ENCODE measurements around the gene MARCHF10. TPM values are rescaled to one million over a fixed set of nuclear protein-coding genes. Genes with fewer than 3 reads are reported as not detected.
"Not testable (repeated sequence)": the region's sequence is repeated elsewhere in the genome, so short reads cannot be mapped to it uniquely, and the experiment has no call there.

Gene MARCHF10
- total RNA-seq, 5 donors from 2014 or later (not counting 1 experiment from before 2014, with no cell fraction given): 0.10 to 0.23 (median 0.13) TPM; not detected in 2

GRCh38 chr17:62703261-62703775 is 104.8 kb downstream of the MARCHF10 start:
- POLR2A ChIA-PET: no interaction called here
- CTCF ChIA-PET: no interaction called here
- H3K27me3 ChIP-seq (replicated peaks in 1 of 2; ENCODE audit: control insufficient read depth in 2 of 2, extremely low read depth in 1 of 2, insufficient read depth in 2 of 2, low read length in 1 of 2): peaks cover 2 to 37% of the 10 kb centered on the region in 2 experiments
- ATAC-seq (replicated peaks in 1 of 4) (peak in 1 of 4 experiments; percentile 14), DNase-seq (no peak)
- H3K4me3 Mint-ChIP-seq: peak overlapping the region; percentile 47 to 58 (median 52)
- peak overlapping the region in 1 of 2 donors; percentile 29 for H3K4me3 ChIP-seq (ENCODE audit: control insufficient read depth in 1 of 2, extremely low read depth in 1 of 2, low read length in 1 of 2)
- peaks cover 0 to 15% of the 10 kb centered on the region in 2 experiments for H3K4me1 ChIP-seq (ENCODE audit: control insufficient read depth in 1 of 2, extremely low read depth in 1 of 2, insufficient read depth in 2 of 2, low read length in 2 of 2)
- H3K27ac ChIP-seq (ENCODE audit: low read length): no peak overlapping the region
- no peaks in the 10 kb centered on the region for H3K36me3 ChIP-seq (ENCODE audit: control insufficient read depth in 2 of 2, extremely low read depth in 1 of 2, insufficient read depth in 1 of 2, low read length in 1 of 2)
- WGBS (ENCODE audit: insufficient coverage): 44% methylated on average over 12 of the region's 16 CpGs
- H3K36me3 Mint-ChIP-seq: no peaks in the 10 kb centered on the region
- peaks cover 0 to 4% (median 3%) of the 10 kb centered on the region in 3 donors for H3K4me1 Mint-ChIP-seq
- H3K9me3 Mint-ChIP-seq: no peaks in the 10 kb centered on the region
- no peak overlapping the region for H3K27ac Mint-ChIP-seq
- peaks cover 0 to 4% of the 10 kb centered on the region in 2 donors for H3K27me3 Mint-ChIP-seq
- no peaks in the 10 kb centered on the region for H3K9me3 ChIP-seq

GRCh38 chr17:62702746-62703260 is 105.3 kb downstream of the MARCHF10 start:
- no peaks in the 10 kb centered on the region for H3K9me3 Mint-ChIP-seq
- POLR2A ChIA-PET: no interaction called here
- H3K36me3 Mint-ChIP-seq: no peaks in the 10 kb centered on the region
- H3K4me1 Mint-ChIP-seq: peaks cover 0 to 4% (median 3%) of the 10 kb centered on the region in 3 donors
- peaks cover 0 to 15% of the 10 kb centered on the region in 2 experiments for H3K4me1 ChIP-seq (ENCODE audit: control insufficient read depth in 1 of 2, extremely low read depth in 1 of 2, insufficient read depth in 2 of 2, low read length in 2 of 2)
- CTCF ChIA-PET: no interaction called here
- no peaks in the 10 kb centered on the region for H3K36me3 ChIP-seq (ENCODE audit: control insufficient read depth in 2 of 2, extremely low read depth in 1 of 2, insufficient read depth in 1 of 2, low read length in 1 of 2)
- peaks cover 2 to 42% of the 10 kb centered on the region in 2 experiments for H3K27me3 ChIP-seq (replicated peaks in 1 of 2; ENCODE audit: control insufficient read depth in 2 of 2, extremely low read depth in 1 of 2, insufficient read depth in 2 of 2, low read length in 1 of 2)
- no peak overlapping the region for H3K27ac ChIP-seq (ENCODE audit: low read length)
- no peak overlapping the region for H3K4me3 ChIP-seq (ENCODE audit: control insufficient read depth in 1 of 2, extremely low read depth in 1 of 2, low read length in 1 of 2)
- H3K27ac Mint-ChIP-seq: no peak overlapping the region
- DNase-seq (no peak), ATAC-seq (replicated peaks in 1 of 4) (no peak)
- H3K27me3 Mint-ChIP-seq: peaks cover 0 to 4% of the 10 kb centered on the region in 2 donors
- peak overlapping the region in 2 of 3 donors; percentile 52 to 58 for H3K4me3 Mint-ChIP-seq
- 78% methylated on average over 3 of the region's 6 CpGs for WGBS (ENCODE audit: insufficient coverage)
- H3K9me3 ChIP-seq: no peaks in the 10 kb centered on the region

DNA sequence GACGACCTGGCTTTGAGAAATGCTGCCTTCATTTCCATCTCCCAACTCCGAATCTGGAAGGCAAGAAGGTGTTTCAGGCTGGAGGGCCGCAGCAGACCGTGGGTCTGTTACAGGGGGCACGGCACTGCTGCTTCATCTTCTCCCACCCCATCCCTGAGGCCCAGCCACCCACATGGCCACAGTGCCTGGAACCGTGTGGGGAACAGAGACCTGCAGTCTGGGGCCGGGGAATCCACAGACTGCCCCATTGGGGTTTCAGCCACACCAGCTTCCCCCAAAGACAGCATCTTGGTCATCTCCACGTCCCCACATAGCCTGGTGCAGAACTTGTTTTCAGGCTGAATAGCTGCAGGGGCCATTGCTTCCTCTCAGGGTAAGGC is 106.4 kb downstream of the MARCHF10 start:
- peaks cover 2 to 44% of the 10 kb centered on the region in 2 experiments for H3K27me3 ChIP-seq (replicated peaks in 1 of 2; ENCODE audit: control insufficient read depth in 2 of 2, extremely low read depth in 1 of 2, insufficient read depth in 2 of 2, low read length in 1 of 2)
- H3K27ac ChIP-seq (ENCODE audit: low read length): no peak overlapping the region
- CTCF ChIA-PET: interaction anchor here in 1 of 2 donors (0.5 kb wide), 1 partner anchor 21 kb away, joined by 4 read pairs; no protein-coding TSS in a partner anchor
- H3K27me3 Mint-ChIP-seq: peaks cover 0 to 4% of the 10 kb centered on the region in 2 donors
- H3K4me1 ChIP-seq (ENCODE audit: control insufficient read depth in 1 of 2, extremely low read depth in 1 of 2, insufficient read depth in 2 of 2, low read length in 2 of 2): peaks cover 0 to 15% of the 10 kb centered on the region in 2 experiments
- H3K36me3 ChIP-seq (ENCODE audit: control insufficient read depth in 2 of 2, extremely low read depth in 1 of 2, insufficient read depth in 1 of 2, low read length in 1 of 2): no peaks in the 10 kb centered on the region
- H3K4me3 ChIP-seq (ENCODE audit: control insufficient read depth in 1 of 2, extremely low read depth in 1 of 2, low read length in 1 of 2): no peak overlapping the region
- H3K36me3 Mint-ChIP-seq: no peaks in the 10 kb centered on the region
- H3K4me3 Mint-ChIP-seq: no peak overlapping the region
- no peaks in the 10 kb centered on the region for H3K9me3 Mint-ChIP-seq
- 76% methylated on average over 8 of the region's 8 CpGs for WGBS (ENCODE audit: insufficient coverage)
- H3K27ac Mint-ChIP-seq: no peak overlapping the region
- ATAC-seq (replicated peaks in 1 of 4) (no peak), DNase-seq (no peak)
- POLR2A ChIA-PET: no interaction called here
- H3K9me3 ChIP-seq: no peaks in the 10 kb centered on the region
- H3K4me1 Mint-ChIP-seq: peaks cover 0 to 4% (median 3%) of the 10 kb centered on the region in 3 donors

DNA sequence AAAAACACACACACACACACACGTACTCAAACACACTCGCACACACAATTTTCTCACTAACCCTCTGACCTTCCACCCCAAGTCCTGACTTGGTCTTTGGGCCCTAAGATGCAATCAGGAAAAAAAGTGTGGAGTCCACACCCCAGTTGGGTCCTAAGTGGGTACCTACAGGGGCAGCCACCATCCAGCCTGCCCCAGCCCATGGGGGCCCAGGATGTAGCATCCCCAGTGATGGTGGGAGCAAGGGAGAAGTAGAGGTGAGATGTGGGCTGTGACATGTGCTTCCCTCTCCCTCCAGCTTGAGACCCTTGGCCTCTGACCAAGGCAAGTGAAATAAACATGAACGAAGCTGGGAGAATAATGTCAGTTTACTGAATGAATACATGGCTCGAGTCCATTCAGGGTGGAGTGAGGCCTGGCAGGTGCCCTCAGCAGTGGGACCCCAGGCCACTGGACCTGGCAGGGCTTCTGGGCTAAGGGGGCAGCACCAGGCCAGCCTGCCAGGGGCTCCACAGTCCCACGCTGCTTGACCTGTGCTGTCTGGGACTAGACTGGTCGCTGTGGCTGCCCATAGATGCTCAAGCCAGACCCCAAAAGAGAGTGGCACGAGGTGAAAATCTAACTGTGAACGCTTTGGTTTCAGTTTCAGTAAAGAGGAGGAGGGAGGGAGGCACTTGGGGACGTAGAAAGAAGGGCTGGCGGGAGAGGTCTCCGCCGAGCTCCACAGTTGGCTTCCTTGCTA is 107.0 kb downstream of the MARCHF10 start:
- Mint-ChIP-seq H3K36me3 (no peaks in the 10 kb centered on the region), H3K4me3 (no peak overlapping the region), H3K9me3 (no peaks in the 10 kb centered on the region), H3K27ac (no peak overlapping the region), H3K27me3 (peaks cover 0 to 6% of the 10 kb centered on the region in 2 donors), H3K4me1 (peaks cover 0 to 4% (median 3%) of the 10 kb centered on the region in 3 donors)
- Histone ChIP-seq H3K27ac (ENCODE audit: low read length) (no peak overlapping the region), H3K36me3 (ENCODE audit: control insufficient read depth in 2 of 2, extremely low read depth in 1 of 2, insufficient read depth in 1 of 2, low read length in 1 of 2) (no peaks in the 10 kb centered on the region), H3K4me1 (ENCODE audit: control insufficient read depth in 1 of 2, extremely low read depth in 1 of 2, insufficient read depth in 2 of 2, low read length in 2 of 2) (peaks cover 0 to 15% of the 10 kb centered on the region in 2 experiments), H3K9me3 (no peaks in the 10 kb centered on the region), H3K4me3 (ENCODE audit: control insufficient read depth in 1 of 2, extremely low read depth in 1 of 2, low read length in 1 of 2) (no peak overlapping the region), H3K27me3 (replicated peaks in 1 of 2; ENCODE audit: control insufficient read depth in 2 of 2, extremely low read depth in 1 of 2, insufficient read depth in 2 of 2, low read length in 1 of 2) (peaks cover 2 to 49% of the 10 kb centered on the region in 2 experiments)
- 54% methylated on average over 10 of the region's 12 CpGs for WGBS (ENCODE audit: insufficient coverage)
- ATAC-seq (replicated peaks in 1 of 4): no peak
- ChIA-PET POLR2A (no interaction called here), CTCF (interaction anchor here in 1 of 2 donors (0.7 kb wide), 1 partner anchor 541 kb away, joined by 3 read pairs; no protein-coding TSS in a partner anchor)
- no peak for DNase-seq

DNA sequence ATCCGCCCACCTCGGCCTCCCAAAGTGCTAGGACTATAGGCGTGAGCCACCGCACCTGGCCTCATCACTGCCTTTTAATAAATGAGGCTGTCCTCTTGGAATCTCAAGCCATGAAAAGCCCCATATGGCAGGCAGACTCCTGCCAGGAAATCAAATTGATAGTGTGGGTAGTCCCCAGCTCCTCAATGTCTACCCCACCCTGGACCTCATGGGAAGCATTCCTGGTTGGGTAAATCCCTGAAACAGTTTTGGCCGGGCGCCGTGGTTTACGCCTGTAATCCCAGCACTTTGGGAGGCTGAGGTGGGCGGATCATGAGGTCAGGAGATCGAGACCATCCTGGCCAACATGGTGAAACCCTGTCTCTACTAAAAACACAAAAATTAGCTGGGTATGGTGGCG is 109.7 kb downstream of the MARCHF10 start:
- H3K4me3 Mint-ChIP-seq; H3K27ac ChIP-seq (ENCODE audit: low read length); H3K36me3 Mint-ChIP-seq; DNase-seq; H3K9me3 Mint-ChIP-seq; H3K9me3 ChIP-seq; H3K27ac Mint-ChIP-seq; POLR2A ChIA-PET; H3K27me3 Mint-ChIP-seq; H3K4me1 ChIP-seq (ENCODE audit: control insufficient read depth in 1 of 2, extremely low read depth in 1 of 2, insufficient read depth in 2 of 2, low read length in 2 of 2); ATAC-seq (replicated peaks in 1 of 4); H3K4me1 Mint-ChIP-seq; H3K4me3 ChIP-seq (ENCODE audit: control insufficient read depth in 1 of 2, extremely low read depth in 1 of 2, low read length in 1 of 2); H3K36me3 ChIP-seq (ENCODE audit: control insufficient read depth in 2 of 2, extremely low read depth in 1 of 2, insufficient read depth in 1 of 2, low read length in 1 of 2): not testable (repeated sequence)
- 92% methylated on average over 2 of the region's 11 CpGs for WGBS (ENCODE audit: insufficient coverage)
- peaks cover 0 to 39% of the 10 kb centered on the region in 2 experiments for H3K27me3 ChIP-seq (replicated peaks in 1 of 2; ENCODE audit: control insufficient read depth in 2 of 2, extremely low read depth in 1 of 2, insufficient read depth in 2 of 2, low read length in 1 of 2)
- CTCF ChIA-PET: interaction anchor here in 1 of 2 donors (0.6 kb wide), 1 partner anchor 16 kb away, joined by 3 read pairs; no protein-coding TSS in a partner anchor

- H3K27ac ChIP-seq (ENCODE audit: low read length): no peak overlapping the region
- Mint-ChIP-seq H3K27ac (no peak overlapping the region), H3K9me3 (no peaks in the 10 kb centered on the region), H3K27me3 (peaks cover 0 to 6% of the 10 kb centered on the region in 2 donors), H3K4me3 (no peak overlapping the region), H3K36me3 (no peaks in the 10 kb centered on the region), H3K4me1 (no peaks in the 10 kb centered on the region)
- CTCF ChIA-PET: no interaction called here
- H3K27me3 ChIP-seq (replicated peaks in 1 of 2; ENCODE audit: control insufficient read depth in 2 of 2, extremely low read depth in 1 of 2, insufficient read depth in 2 of 2, low read length in 1 of 2): peaks cover 0 to 25% of the 10 kb centered on the region in 2 experiments
- no peaks in the 10 kb centered on the region for H3K9me3 ChIP-seq
- DNase-seq (no peak), ATAC-seq (replicated peaks in 1 of 4) (no peak)
- POLR2A ChIA-PET: no interaction called here
- H3K4me3 ChIP-seq (ENCODE audit: control insufficient read depth in 1 of 2, extremely low read depth in 1 of 2, low read length in 1 of 2): no peak overlapping the region
- H3K4me1 ChIP-seq (ENCODE audit: control insufficient read depth in 1 of 2, extremely low read depth in 1 of 2, insufficient read depth in 2 of 2, low read length in 2 of 2): no peaks in the 10 kb centered on the region
- H3K36me3 ChIP-seq (ENCODE audit: control insufficient read depth in 2 of 2, extremely low read depth in 1 of 2, insufficient read depth in 1 of 2, low read length in 1 of 2): peaks cover 0 to 4% of the 10 kb centered on the region in 2 donors
- WGBS (ENCODE audit: insufficient coverage): 92% methylated on average over 26 of the region's 27 CpGs
Observed at GRCh38 chr17:62696726-62697490, 111.2 kb downstream of the MARCHF10 start.

Data from T-cell (primary cell).